ENCODE results near the gene GAL.

GAL gene

DNA sequence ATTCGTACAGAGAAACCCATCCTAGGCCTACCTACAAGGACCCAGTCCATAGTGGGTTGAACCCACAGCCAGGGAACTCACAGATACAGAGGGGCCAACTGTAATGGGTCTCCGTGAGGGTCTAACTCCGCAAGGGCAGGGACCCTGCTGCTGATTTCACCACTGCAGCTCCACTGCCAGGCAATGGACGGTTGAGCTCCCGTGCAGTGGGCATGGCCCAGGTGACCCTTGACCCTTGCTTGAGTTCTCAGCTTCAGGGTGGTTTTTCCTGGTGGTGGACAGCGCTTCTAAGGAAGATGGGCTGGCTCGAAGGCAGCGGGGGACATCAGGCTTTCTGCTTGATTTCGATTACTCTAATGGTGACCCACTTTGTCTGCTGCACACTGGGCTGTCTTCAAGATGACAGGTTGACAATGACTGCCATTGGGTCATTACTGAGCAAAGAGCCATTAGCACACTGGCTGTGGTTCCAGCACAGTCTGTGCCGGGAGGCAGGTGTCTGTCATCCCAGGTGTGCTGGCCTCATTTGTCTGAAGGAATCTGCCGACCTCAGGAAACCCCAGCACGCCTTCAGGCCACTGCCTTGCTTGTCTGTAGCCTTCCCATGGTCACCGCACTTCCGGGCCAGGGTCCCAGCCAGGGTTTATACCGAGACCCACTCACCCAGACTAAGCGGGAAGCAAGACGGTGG lies 3.7 kb upstream of the GAL start:
- DNase-seq (ENCODE audit: low read depth in 1 of 2, low spot score in 1 of 2) = no peak

- no peak for DNase-seq (ENCODE audit: low read depth in 1 of 2, low spot score in 1 of 2)
Observed at GRCh38 chr11:68682531-68682961, 1.8 kb upstream of the GAL start.

DNA sequence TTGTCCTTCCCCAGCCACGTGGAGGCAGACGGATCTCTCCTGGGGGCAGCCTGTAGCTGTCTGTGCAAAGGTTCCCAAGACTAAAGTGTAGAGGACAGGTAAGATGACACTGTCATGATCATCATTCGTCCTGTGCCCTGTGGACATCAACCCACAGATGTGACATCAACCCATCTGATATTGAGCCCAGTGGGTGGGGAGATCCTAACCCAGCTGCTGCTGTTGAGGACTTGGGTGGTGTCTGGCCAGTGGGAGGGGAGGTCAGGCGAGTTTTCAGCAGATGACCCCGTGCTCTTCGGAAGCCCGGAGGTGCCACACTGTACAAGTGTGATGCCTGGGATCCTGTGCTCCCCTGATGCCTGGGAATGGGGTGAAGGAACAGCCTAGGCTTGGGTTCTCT lies 1.2 kb upstream of the GAL start:
- no peak for DNase-seq (ENCODE audit: low read depth in 1 of 2, low spot score in 1 of 2)

- no peak for DNase-seq (ENCODE audit: low read depth in 1 of 2, low spot score in 1 of 2)
Observed at GRCh38 chr11:68683536-68684384, 584 bp upstream of the GAL start.

- DNase-seq (ENCODE audit: low read depth in 1 of 2, low spot score in 1 of 2) = no peak
Observed at GRCh38 chr11:68685656-68686380, 1.5 kb downstream of the GAL start.

- no peak for DNase-seq (ENCODE audit: low read depth in 1 of 2, low spot score in 1 of 2)
Observed at GRCh38 chr11:68686486-68686885, 2.1 kb downstream of the GAL start.

GRCh38 chr11:68687311-68687710 lies 3.0 kb downstream of the GAL start:
- DNase-seq (ENCODE audit: low read depth in 1 of 2, low spot score in 1 of 2) = no peak

GRCh38 chr11:68687986-68688385 lies 3.6 kb downstream of the GAL start:
- no peak for DNase-seq (ENCODE audit: low read depth in 1 of 2, low spot score in 1 of 2)

DNA sequence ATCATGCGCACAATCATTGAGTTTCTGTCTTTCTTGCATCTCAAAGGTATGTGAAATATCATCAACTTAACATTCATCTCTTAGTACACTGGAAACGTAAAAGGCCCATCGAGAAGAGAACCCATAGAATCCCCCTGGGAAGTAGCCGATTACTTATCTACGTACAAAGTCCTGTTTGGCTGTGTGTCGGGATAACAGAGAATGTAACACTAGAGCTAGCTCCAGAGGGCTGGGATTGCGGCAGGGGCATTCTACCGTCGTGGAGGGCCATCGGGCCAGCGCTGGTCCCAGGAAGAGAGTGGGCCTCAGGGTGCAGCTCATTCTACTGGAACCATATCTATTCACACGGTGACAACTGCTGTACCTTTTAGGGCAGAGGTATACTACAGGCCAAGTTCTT lies 4.5 kb downstream of the GAL start:
- no peak for DNase-seq (ENCODE audit: low read depth in 1 of 2, low spot score in 1 of 2)

DNA sequence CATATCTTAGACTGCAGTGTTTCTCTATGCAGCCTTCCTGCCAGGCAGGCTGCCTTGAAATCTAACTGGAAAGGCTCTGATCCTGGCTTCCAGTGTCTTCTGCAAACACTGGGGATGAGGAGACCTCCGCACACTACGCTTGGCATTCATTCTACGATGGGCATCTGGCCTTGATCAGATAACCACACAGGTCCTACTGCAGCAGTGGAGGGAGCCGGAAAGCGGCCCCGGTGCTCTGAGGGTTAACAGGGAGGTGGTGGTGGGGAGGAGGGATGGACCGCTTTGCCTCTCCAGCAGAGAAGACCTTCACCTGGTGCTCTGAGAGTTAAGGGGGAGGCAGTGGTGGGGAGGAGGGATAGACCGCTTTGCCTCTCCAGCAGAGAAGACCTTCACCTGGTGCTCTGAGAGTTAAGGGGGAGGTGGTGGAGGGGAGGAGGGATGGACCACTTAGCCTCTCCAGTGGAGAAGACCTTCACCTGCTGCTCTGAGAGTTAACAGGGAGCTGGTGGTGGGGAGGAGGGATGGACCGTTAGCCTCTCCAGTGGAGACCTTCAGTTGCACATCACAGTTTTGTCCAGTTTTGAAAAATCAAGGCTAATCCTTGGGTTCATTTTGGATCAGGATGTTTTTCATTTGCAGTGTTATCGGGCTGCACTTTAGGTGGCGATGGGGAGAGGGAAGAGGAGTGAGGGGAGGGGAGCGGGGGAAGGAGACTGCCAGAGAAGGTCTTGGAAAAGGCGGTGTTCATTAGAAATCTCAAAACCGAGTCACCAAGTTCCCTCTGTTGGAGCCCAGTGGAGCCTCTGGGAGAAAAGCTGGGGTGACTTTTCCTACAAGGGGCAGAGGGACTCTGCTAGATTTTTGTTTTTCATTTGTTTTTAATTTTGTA lies 5.6 kb downstream of the GAL start:
- no peak for DNase-seq (ENCODE audit: low read depth in 1 of 2, low spot score in 1 of 2)

- no peak for DNase-seq (ENCODE audit: low read depth in 1 of 2, low spot score in 1 of 2)
Observed at GRCh38 chr11:68690671-68691401, 6.5 kb downstream of the GAL start.

DNA sequence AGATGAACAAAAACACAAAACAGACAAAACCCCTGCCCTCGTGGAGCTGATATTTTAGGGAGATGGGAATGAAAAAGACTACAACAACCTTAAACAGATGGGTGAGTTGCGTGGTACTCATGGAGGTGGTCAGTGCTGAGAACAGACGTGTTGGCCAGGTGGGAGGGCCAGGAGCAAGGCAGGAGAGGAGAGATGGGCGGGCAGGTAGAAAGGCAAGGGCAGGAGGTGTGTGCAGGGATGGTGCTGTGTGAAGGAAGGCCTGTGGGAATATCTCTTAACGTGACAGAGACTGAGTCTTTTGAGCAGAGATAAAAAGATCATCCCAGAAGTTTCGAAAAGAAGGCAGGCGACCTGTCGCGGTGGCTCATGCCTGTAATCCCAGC lies 7.0 kb downstream of the GAL start:
- no peak for DNase-seq (ENCODE audit: low read depth in 1 of 2, low spot score in 1 of 2)

GRCh38 chr11:68692115-68692514 lies 7.8 kb downstream of the GAL start:
- no peak for DNase-seq (ENCODE audit: low read depth in 1 of 2, low spot score in 1 of 2)

- DNase-seq (ENCODE audit: low read depth in 1 of 2, low spot score in 1 of 2) = no peak
Observed at GRCh38 chr11:68692871-68693483, 8.6 kb downstream of the GAL start.

DNA sequence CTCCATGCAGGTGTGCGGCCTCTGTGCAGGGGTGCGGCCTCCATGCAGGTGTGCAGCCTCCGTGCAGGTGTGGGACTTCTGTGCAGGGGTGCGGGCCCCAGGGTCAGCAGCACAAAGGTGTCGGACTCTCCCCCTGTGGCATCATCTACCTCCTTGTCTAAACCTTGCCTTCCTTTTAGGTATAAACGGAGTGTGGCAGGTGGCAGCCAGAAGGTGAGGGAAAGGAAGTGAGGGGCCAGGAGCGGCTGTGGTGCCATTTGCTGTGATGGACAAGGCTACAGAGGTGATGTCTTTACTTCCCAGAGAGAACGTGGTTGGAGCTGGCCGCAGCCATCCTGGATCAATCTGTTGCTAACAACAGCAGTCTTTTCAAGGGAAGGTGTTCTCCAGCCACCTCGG lies 9.1 kb downstream of the GAL start:
- no peak for DNase-seq (ENCODE audit: low read depth in 1 of 2, low spot score in 1 of 2)

- no peak for DNase-seq (ENCODE audit: low read depth in 1 of 2, low spot score in 1 of 2)
Observed at GRCh38 chr11:68694431-68695297, 10.3 kb downstream of the GAL start.

DNA sequence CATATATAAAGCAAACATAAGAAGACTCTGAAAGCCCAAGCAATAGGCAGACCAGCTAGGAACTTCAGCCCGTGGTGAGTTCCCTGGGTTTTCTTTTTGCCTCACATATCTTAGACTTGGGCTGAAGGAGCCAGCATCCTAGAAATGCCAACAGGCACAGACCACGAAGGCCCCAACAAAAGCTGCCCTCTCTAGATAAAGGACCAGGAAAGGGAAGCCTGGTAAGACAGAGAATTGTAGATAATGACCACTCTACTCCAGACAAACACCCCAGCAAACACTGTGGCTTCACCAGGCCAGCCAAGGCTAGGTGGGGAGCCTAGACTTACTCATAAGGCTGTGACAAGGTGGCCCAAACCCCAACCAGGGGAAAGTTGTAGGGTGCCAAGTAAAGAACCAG lies 11.2 kb downstream of the GAL start:
- DNase-seq (ENCODE audit: low read depth in 1 of 2, low spot score in 1 of 2) = no peak

GRCh38 chr11:68698993-68699392 lies 14.6 kb downstream of the GAL start:
- no peak for DNase-seq (ENCODE audit: low read depth in 1 of 2, low spot score in 1 of 2)

- DNase-seq (ENCODE audit: low read depth in 1 of 2, low spot score in 1 of 2) = no peak
Observed at GRCh38 chr11:68704887-68705286, 20.5 kb downstream of the GAL start.

Data from activated CD4-positive, alpha-beta T cell treated with anti-CD3 and anti-CD28 coated beads, Interleukin-2, amount 50 U/mL, for 24 hours (primary cell).